ENCODE measurements around the gene ARHGDIG. TPM values are rescaled to one million over a fixed set of nuclear protein-coding genes. Genes with fewer than 3 reads are reported as not detected.
A peak's percentile ranks its signal among the peaks of the same experiment; 100 is the strongest.

Gene ARHGDIG
- total and polyA plus RNA-seq, 9 of the 15 experiments (the other 6 are each of a cell fraction or from before 2014, with no cell fraction given): 0.36 to 2.5 (median 0.64) TPM; not detected in 2

- 0 out of 2 replicates have a peak, but pooled peaks have one; percentile 41 for TF ChIP-seq MAX (CRISPR knock-in tag; IDR thresholded peaks at IDR 0.05)
- TF ChIP-seq HDAC8 (tag; IDR thresholded peaks at IDR 0.05): no peak
- TF ChIP-seq L3MBTL2 (IDR thresholded peaks at IDR 0.05): peak; percentile 27; the same call in 1 of the 2 replicates
Observed at GRCh38 chr16:259814-260253, 20.6 kb upstream of the ARHGDIG start (continued).

- CTCF ChIA-PET (ENCODE audit: low intra/inter-chr PET ratio): no interaction called here
- Histone ChIP-seq H3K79me2 (ENCODE audit: control insufficient read depth, insufficient read depth, low read length) (no peaks in the 10 kb centered on the region), H3K9me1 (ENCODE audit: control insufficient read depth, insufficient read depth, low read length) (peaks cover 4% of the 10 kb centered on the region), H3K9me3 (replicated peaks; ENCODE audit: control insufficient read depth, insufficient read depth, low read depth, low read length) (no peaks in the 10 kb centered on the region), H3K36me3 (ENCODE audit: control insufficient read depth, insufficient read depth, low read length) (peaks cover 27% of the 10 kb centered on the region; the same call in 2 of the 3 replicates), H3K9ac (ENCODE audit: insufficient read depth in 1 of 2, low read depth in 2 of 2, low read length in 2 of 2) (peak overlapping the region in 1 of 2 experiments; percentile 77; a peak in 2 of 4 replicates), H3K27me3 (ENCODE audit: control insufficient read depth in 2 of 2, insufficient read depth in 2 of 2, low read length in 2 of 2) (no peaks in the 10 kb centered on the region), H3K4me2 (ENCODE audit: insufficient read depth, low read length) (no peak overlapping the region), H3K27ac (ENCODE audit: extremely low read depth, low read depth, low read length) (no peak overlapping the region), H4K20me1 (replicated peaks; ENCODE audit: control insufficient read depth, insufficient read depth, low read length) (no peaks in the 10 kb centered on the region), H2AFZ (ENCODE audit: low read depth, low read length) (no peak overlapping the region), H3K4me3 (no peak overlapping the region), H3K4me1 (replicated peaks in 1 of 2; ENCODE audit: control insufficient read depth in 2 of 2, insufficient read depth in 2 of 2, low read length in 2 of 2) (peaks cover 13 to 51% of the 10 kb centered on the region in 2 experiments; a peak in 4 of 5 replicates)
- no TSS peak for BruUV-seq (replicated peaks)
- in situ Hi-C loops (cut with MboI) (no loop called here), intact Hi-C loops (cut with micrococcal nuclease) (no loop called here)
- ATAC-seq (no peak), FAIRE-seq (no peak), DNase-seq (ENCODE audit: extremely low read depth in 1 of 4, low spot score in 3 of 4) (no peak)
- POLR2A ChIA-PET: interaction anchor here (0.8 kb wide), 1 partner anchor 16 kb away, joined by 3 read pairs; no protein-coding TSS in a partner anchor
- 96% methylated on average over 15 of the region's 19 CpGs for WGBS (ENCODE audit: insufficient coverage, low coverage, missing lambda C conversion rate)
- TF ChIP-seq HINFP (tag; conservative IDR thresholded peaks at IDR 0.05; ENCODE audit: low read depth): no peak
- TF ChIP-seq MAFG (tag; conservative IDR thresholded peaks at IDR 0.05): no peak
- no peak for TF ChIP-seq GATAD2A (IDR thresholded peaks at IDR 0.05)
- no peak for TF ChIP-seq NR4A1 (CRISPR knock-in tag; IDR thresholded peaks at IDR 0.05)
- TF ChIP-seq NR4A1 (tag; IDR thresholded peaks at IDR 0.05): no peak
- TF ChIP-seq PBX2 (CRISPR knock-in tag; IDR thresholded peaks at IDR 0.05; ENCODE audit: low read depth): no peak
- TF ChIP-seq PBX2 (tag; conservative IDR thresholded peaks at IDR 0.05; ENCODE audit: low read depth): no peak
- no peak for TF ChIP-seq HMBOX1 (IDR thresholded peaks at IDR 0.05)
- TF ChIP-seq ZNF785 (CRISPR knock-in tag; IDR thresholded peaks at IDR 0.05): no peak
- TF ChIP-seq SP2 (IDR thresholded peaks at IDR 0.05; ENCODE audit: extremely low read depth, low read depth, low read length, poor library complexity, severe bottlenecking): no peak
- TF ChIP-seq MIER1 (IDR thresholded peaks at IDR 0.05; ENCODE audit: low read depth): no peak
- TF ChIP-seq RBFOX2 (IDR thresholded peaks at IDR 0.05; ENCODE audit: low read depth, low read length): no peak
- TF ChIP-seq MYC (IDR thresholded peaks at IDR 0.05; ENCODE audit: low read depth, low read length): no peak
- no peak for TF ChIP-seq MYC (CRISPR knock-in tag; IDR thresholded peaks at IDR 0.05; ENCODE audit: borderline replicate concordance, low read depth)
Observed at GRCh38 chr16:260326-260725, 20.1 kb upstream of the ARHGDIG start.
